K562 treated with DMSO at 1 percent for 4 hours (cell line): ENCODE data around the gene CSDE1. TPM values are rescaled to one million over a fixed set of nuclear protein-coding genes. Genes with fewer than 3 reads are reported as not detected.

Source experiments
- total RNA-seq: library from RNA; unstranded; fragments of 300-600 nt; gene quantifications from 2 replicates; pipeline ENCODE4 v1.2.3, GENCODE V29; 2022; ENCODE audit not compliant: insufficient read depth

The CSDE1 gene
- 208 and 215 TPM in 2 replicates for total RNA-seq

GRCh38 chr1:114757455-114758255 lies at the start of gene CSDE1:
TSS of gene CSDE1 (minus strand) at chr1:114757984. CDS start at chr1:114739890, 18,094 bp downstream.

GRCh38 chr1:114780344-114781226 lies 22.8 kb upstream of the CSDE1 start, which contains the start of gene SIKE1:
TSS of gene SIKE1 (minus strand) at chr1:114780685. CDS start at chr1:114780607, 78 bp downstream.

GRCh38 chr1:114716304-114717170 lies 41.2 kb downstream of the CSDE1 start, which contains the start of gene NRAS:
TSS of gene NRAS (minus strand) at chr1:114716771. CDS start at chr1:114716160, 611 bp downstream.

GRCh38 chr1:114695430-114696058 lies 62.2 kb downstream of the CSDE1 start, which contains the start of gene AMPD1:
TSS of gene AMPD1 (minus strand) at chr1:114695546. CDS start at chr1:114695471, 75 bp downstream.

GRCh38 chr1:114669562-114670082 lies 88.2 kb downstream of the CSDE1 start, which contains the start of gene DENND2C:
TSS of gene DENND2C (minus strand) at chr1:114670049. CDS start at chr1:114625984, 44,065 bp downstream.

Other genes starting within 250 kb of the CSDE1 start
- gene TRIM33, start 246.8 kb downstream of the CSDE1 start, total RNA-seq, result 16.3 and 20.9 TPM in 2 replicates
- 48.1 and 51.4 TPM in 2 replicates for gene BCAS2, start 176.4 kb downstream of the CSDE1 start, total RNA-seq
- not detected in 2 replicates for gene DENND2C, start 87.9 kb downstream of the CSDE1 start, total RNA-seq
- gene AMPD1, start 62.4 kb downstream of the CSDE1 start, total RNA-seq, result not detected in 2 replicates
- 23.5 and 24.9 TPM in 2 replicates for gene NRAS, start 41.2 kb downstream of the CSDE1 start, total RNA-seq
- gene SIKE1, start 22.7 kb upstream of the CSDE1 start, total RNA-seq, result 38.2 and 48.4 TPM in 2 replicates
- gene SYCP1, start 96.9 kb upstream of the CSDE1 start, total RNA-seq, result not detected in 2 replicates